ENCODE results near the gene CXCR6. TPM values are rescaled to one million over a fixed set of nuclear protein-coding genes. Genes with fewer than 3 reads are reported as not detected.

Gene CXCR6
- total RNA-seq, 1 donor from 2014 or later = not detected

DNA sequence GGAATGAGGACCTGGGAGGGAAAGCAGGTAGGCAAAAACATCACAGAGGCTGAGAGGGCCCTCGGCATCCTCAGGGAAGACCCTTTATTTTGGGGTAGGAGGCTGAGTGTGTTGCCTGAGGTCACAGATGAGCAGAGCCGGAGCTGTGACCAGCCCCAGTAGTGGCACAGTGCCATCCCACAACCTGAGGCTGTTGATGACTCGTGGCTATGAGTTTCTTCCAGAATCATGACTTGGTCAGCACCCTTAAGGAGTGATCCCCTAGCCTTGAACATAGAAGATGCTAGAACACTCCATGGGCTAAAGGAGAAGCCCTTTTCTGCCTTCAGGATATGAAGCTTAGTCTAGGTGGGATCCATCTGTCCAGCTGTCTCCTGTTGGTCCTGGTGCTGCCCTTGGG lies 19.5 kb upstream of the CXCR6 start:
- peak; percentile 42 for DNase-seq (ENCODE audit: low read depth)
- no peak overlapping the region for H3K4me3 ChIP-seq (ENCODE audit: low read depth, low read length)
- H3K27me3 ChIP-seq (ENCODE audit: control insufficient read depth, insufficient read depth, low read length) = no peaks in the 10 kb centered on the region
- H3K36me3 ChIP-seq (ENCODE audit: control insufficient read depth, insufficient read depth, low read length) = peaks cover 2% of the 10 kb centered on the region
- TF ChIP-seq, protein P1, sequence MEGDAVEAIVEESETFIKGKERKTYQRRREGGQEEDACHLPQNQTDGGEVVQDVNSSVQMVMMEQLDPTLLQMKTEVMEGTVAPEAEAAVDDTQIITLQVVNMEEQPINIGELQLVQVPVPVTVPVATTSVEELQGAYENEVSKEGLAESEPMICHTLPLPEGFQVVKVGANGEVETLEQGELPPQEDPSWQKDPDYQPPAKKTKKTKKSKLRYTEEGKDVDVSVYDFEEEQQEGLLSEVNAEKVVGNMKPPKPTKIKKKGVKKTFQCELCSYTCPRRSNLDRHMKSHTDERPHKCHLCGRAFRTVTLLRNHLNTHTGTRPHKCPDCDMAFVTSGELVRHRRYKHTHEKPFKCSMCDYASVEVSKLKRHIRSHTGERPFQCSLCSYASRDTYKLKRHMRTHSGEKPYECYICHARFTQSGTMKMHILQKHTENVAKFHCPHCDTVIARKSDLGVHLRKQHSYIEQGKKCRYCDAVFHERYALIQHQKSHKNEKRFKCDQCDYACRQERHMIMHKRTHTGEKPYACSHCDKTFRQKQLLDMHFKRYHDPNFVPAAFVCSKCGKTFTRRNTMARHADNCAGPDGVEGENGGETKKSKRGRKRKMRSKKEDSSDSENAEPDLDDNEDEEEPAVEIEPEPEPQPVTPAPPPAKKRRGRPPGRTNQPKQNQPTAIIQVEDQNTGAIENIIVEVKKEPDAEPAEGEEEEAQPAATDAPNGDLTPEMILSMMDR (IDR thresholded peaks at IDR 0.05; ENCODE audit: insufficient read depth, low read length, poor library complexity, severe bottlenecking) = no peak

DNA sequence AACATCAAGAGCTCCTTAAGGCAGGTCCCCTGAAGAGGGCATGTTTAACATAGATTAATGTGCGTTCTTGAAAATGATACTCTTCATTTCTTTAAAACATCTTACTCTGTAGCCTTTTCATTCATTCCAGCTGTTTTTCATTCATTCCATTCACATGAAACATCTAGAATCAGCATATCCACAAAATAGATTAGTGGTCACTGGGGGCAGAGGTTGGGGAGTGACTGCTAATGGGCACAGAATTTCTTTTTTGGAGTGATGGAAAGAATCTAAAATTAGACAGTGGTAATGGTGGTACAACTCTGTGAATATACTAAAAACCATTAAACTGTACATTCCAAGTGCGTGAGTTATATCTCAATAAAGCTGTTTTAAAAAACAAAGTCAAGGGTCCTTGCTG lies 15.4 kb upstream of the CXCR6 start:
- H3K36me3 ChIP-seq (ENCODE audit: control insufficient read depth, insufficient read depth, low read length) = peaks cover 2% of the 10 kb centered on the region
- H3K27me3 ChIP-seq (ENCODE audit: control insufficient read depth, insufficient read depth, low read length) = no peaks in the 10 kb centered on the region
- no peak for DNase-seq (ENCODE audit: low read depth)
- TF ChIP-seq, protein P1 (IDR thresholded peaks at IDR 0.05; ENCODE audit: insufficient read depth, low read length, poor library complexity, severe bottlenecking) = no peak
- H3K4me3 ChIP-seq (ENCODE audit: low read depth, low read length) = no peak overlapping the region

DNA sequence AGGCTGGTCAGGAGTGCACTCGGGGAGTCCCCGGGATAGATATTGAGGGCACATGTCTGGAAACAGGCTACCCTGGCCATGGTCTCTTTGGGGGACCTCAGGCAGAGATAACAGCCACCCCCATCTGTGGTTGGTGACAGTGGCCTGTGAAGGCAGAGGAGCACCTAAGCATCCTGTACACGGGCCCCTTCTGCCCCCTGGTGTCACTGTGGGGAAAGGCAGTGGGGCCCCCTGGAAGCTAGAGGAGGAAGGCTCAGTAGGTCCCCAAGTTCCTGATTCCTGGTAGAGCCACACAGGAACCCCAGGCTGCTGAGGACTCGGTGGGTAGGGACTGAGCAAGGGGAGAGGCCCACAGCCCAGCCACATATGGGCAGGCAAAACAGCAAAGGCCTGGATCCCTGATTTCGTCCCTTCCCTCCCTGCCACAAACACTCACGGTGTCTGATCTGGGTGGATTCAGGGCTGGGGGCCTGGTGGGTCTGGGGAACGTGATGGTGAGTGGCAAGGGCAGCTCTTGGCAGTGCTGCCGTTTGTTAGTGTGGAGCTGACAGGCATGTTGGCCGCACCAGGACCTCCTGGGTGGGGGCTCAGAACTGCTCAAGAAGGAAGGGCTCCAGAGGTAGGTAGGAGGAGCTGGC lies 14.1 kb upstream of the CXCR6 start:
- Histone ChIP-seq H3K27me3 (ENCODE audit: control insufficient read depth, insufficient read depth, low read length) (no peaks in the 10 kb centered on the region), H3K4me3 (ENCODE audit: low read depth, low read length) (no peak overlapping the region), H3K36me3 (ENCODE audit: control insufficient read depth, insufficient read depth, low read length) (peaks cover 2% of the 10 kb centered on the region)
- no peak for DNase-seq (ENCODE audit: low read depth)
- TF ChIP-seq, protein P1 (IDR thresholded peaks at IDR 0.05; ENCODE audit: insufficient read depth, low read length, poor library complexity, severe bottlenecking) = peak; percentile 83

DNA sequence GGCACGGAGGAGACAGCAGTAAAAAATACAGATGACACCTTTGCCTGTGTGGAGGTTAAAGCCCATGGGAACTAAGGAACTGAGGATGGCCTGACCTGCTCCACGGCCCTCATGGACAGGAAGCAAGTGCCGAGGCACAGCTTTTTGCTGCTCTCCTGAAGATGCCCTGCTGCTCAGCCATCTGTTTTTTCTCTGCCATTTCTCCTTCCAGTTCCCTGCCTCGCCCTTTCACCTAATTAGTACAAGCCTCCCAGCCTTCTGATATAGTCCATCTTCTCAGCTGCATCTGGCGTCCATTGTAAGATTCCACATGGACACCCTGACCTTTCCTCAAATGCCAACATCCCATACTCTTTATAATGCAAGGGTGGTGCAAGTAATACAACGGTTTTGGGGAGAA lies 11.8 kb upstream of the CXCR6 start:
- Histone ChIP-seq H3K27me3 (ENCODE audit: control insufficient read depth, insufficient read depth, low read length) (no peaks in the 10 kb centered on the region), H3K4me3 (ENCODE audit: low read depth, low read length) (no peak overlapping the region), H3K36me3 (ENCODE audit: control insufficient read depth, insufficient read depth, low read length) (peaks cover 2% of the 10 kb centered on the region)
- DNase-seq (ENCODE audit: low read depth) = no peak
- TF ChIP-seq, protein P1 (IDR thresholded peaks at IDR 0.05; ENCODE audit: insufficient read depth, low read length, poor library complexity, severe bottlenecking) = no peak

DNA sequence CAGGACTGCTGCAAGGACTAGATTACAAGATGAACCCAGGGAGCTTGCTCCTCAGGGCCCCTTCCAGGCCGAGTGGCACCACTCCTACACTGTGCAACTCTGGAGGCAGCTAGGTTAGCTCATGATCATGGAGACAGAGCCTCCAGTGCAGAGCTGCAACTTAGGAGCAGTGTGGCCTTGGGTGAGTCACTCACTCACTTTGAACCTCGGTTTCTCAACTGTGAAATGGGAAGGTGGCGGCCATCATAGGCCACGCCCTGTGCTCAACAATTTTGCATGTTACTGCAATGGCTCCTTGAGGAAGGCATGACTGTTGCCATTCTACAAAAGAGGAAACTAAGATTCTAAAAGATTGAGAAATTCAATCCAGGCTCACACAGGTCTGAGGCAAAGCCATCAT lies 11.2 kb upstream of the CXCR6 start:
- peaks cover 2% of the 10 kb centered on the region for H3K36me3 ChIP-seq (ENCODE audit: control insufficient read depth, insufficient read depth, low read length)
- H3K27me3 ChIP-seq (ENCODE audit: control insufficient read depth, insufficient read depth, low read length) = no peaks in the 10 kb centered on the region
- TF ChIP-seq, protein P1 (IDR thresholded peaks at IDR 0.05; ENCODE audit: insufficient read depth, low read length, poor library complexity, severe bottlenecking) = no peak
- H3K4me3 ChIP-seq (ENCODE audit: low read depth, low read length) = no peak overlapping the region
- no peak for DNase-seq (ENCODE audit: low read depth)

DNA sequence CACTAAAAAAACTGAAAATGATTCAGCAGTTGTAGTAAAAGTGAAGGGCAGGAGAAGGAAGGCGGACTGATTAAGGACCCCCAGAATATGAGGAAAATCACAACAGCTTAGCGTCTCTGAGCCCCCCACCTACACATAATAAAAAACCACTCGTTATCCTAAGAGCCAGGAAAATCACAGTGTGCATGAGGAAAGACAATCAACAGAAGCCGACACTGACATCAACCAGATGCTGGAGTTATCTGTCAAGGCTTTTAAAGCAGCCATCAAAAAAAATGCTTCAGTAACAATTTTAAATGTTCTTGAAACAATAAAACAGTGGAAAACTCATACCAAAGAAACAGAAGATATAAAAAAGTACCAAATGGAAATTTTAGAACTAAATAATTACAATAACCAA lies 9.7 kb upstream of the CXCR6 start:
- TF ChIP-seq, protein P1 (IDR thresholded peaks at IDR 0.05; ENCODE audit: insufficient read depth, low read length, poor library complexity, severe bottlenecking) = no peak
- Histone ChIP-seq H3K27me3 (ENCODE audit: control insufficient read depth, insufficient read depth, low read length) (no peaks in the 10 kb centered on the region), H3K36me3 (ENCODE audit: control insufficient read depth, insufficient read depth, low read length) (no peaks in the 10 kb centered on the region), H3K4me3 (ENCODE audit: low read depth, low read length) (no peak overlapping the region)
- DNase-seq (ENCODE audit: low read depth) = no peak

Data from kidney epithelial cell (primary cell).